DMS 273 (cell line): ENCODE measurements around the gene DPP3.
"Not testable (repeated sequence)": the region's sequence is repeated elsewhere in the genome, so short reads cannot be mapped to it uniquely, and the experiment has no call there.

Source experiments
- DNase-seq: peaks from one replicate; lab custom pipeline; 2025; ENCODE audit not compliant: unreplicated experiment; lab: John Stamatoyannopoulos, UW

The DPP3 gene

DNA sequence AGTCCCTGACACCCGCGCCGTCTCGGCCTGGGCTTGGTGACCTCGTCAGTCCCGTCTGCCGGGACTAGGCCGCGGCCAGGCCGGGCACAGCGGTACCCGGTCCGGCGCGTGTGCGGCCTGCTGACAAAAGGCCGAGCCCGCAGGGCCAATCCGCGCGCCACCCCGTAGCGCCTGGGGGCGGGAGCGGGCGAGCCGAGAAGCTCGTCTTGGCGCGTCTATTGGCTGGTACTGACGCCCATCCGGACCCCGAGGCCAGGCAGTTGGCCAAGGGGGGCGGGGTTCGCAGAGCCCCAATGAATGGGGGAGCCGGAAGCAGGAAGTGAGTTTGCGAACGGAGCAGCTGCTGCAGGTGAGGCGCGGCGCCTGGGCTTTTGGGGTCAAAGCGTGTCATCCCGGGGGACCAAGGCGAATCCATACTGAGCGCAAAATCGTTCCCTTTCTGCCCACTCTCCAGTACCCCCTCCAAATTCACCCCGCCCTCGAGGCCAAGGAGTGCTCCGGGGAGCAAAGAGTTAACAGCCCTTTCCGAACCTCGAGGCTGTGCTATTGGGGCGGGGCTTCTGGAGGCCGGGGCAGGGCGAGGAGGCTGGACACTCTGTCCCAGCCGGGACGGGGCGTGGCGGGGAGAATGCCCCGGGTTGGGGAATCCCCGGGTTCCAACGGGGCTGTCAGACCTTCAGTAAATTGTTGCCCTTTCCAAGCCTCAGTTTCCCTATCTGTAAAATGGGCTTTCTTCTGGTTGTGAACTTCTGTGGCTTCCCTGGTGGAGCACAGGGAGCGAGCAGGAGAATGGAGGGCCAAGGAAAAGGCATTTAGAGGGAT, at the start of gene DPP3:
TSS of gene DPP3 (plus strand) at position 318 of the 822 bp plus-strand sequence. CDS start 1,767 bp downstream, outside the sequence.
- DNase-seq, result peak; percentile 97

DNA sequence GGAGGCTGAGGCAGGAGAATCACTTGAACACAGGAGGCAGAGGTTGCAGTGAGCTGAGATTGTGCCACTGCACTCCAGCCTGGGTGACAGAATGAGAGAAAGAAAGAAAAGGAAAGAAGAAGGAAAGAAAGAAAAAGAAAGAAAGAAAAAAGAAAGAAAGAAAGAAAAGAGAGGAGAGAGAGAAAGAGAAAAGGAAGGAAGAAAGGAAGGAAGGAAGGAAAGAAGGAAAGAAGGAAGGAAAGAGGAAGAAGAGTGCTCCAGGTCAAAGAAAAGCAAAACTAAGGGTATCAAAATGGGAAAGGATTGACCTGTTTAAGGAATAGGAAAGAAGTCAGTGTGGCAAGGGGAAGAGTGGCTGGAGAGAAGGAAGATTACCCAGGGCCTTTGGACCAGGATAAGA, 48.9 kb upstream of the DPP3 start:
- not testable (repeated sequence) for DNase-seq

GRCh38 chr11:66431871-66432329, 48.3 kb upstream of the DPP3 start:
- DNase-seq, result not testable (repeated sequence)

GRCh38 chr11:66432597-66432996, 47.6 kb upstream of the DPP3 start:
- DNase-seq, result no peak

DNA sequence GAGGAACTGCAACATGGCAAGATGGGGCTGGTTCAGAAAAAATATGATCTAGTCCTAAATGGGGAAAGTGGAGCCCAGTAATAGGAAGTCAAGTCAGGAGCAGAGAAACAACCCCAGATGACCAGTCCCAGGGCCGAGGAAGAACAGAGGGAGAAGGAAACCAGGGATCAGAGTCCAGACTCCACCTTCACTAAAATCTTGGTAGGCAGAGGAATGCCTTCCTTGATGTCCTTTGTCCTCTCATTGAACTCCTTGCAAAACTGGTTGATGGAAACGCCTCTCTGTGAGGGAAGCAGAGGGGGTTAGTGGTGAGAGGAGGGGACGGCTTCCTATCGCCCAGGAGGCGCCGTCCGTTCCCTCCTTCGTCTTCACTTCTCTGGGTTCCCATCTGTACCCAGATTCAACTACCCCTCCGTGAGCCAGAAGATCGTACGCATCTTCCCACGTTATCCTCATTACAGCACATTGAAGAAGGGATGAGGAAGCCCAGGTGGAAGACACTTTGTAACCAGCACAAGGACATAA, 42.2 kb upstream of the DPP3 start:
- DNase-seq, result no peak

DNA sequence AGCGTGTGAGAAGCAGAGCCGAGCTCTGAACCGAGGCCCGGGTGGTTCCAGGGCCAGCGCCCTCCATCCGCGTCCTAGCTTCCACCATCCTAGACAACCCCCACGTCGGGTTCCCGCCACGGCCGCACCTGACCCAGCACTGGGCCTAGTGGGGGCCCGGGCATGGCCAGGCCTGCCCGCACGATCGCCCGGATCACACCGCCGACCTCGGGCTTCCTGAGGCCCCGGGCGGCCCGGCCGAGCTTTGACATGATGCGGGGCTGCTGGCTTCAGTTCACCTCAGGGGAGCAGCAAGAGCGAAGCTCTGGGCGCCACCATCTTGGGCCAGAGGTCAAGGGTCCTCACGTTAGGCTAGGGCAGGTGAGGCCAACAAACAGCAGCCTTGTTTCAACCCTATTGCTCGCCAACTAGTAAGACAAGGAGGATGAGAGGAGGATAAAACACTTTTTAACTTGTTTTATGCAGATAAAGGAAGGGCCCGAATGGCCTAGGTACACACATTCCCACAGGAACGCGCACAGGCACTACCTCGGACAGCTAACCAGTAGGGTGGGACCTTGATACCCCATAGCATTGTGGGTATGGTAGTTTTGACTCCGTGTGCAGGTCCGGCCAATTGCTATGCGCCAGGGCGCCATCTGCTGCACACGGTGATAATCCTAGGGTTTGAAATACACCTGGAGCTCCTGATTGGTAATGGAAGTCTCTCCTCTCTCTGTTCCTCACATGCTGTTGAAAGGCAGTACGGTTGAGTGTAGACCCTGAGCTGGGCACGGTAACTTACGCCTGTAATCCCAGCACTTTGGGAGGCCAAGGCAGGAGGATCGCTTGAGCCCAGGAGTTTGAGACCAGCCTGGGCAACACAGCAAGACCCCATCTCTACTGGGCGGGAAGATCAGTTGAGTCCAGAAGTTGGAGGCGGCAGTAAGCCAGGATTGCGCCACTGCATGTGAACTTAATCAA, 41.4 kb upstream of the DPP3 start, which contains the start of gene MRPL11:
TSS of gene MRPL11 (minus strand) at position 345 of the 963 bp plus-strand sequence. CDS start at position 251, 94 bp downstream.
- peak; percentile 95 for DNase-seq

GRCh38 chr11:66440101-66440939, 39.9 kb upstream of the DPP3 start:
- not testable (repeated sequence) for DNase-seq

DNA sequence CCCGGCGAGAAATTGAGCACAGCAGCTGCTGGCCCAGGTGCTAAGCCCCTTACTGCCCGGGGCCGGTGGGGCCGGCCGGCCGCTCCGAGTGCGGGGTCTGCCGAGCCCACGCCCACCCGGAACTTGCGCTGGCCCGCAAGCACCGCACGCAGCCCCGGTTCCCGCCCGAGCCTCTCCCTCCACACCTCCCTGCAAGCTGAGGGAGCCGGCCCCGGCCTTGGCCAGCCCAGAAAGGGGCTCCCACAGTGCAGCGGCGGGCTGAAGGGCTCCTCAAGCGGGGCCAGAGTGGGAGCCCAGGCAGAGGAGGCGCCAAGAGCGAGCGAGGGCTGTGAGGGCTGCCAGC, 39.3 kb upstream of the DPP3 start:
- not testable (repeated sequence) for DNase-seq

DNA sequence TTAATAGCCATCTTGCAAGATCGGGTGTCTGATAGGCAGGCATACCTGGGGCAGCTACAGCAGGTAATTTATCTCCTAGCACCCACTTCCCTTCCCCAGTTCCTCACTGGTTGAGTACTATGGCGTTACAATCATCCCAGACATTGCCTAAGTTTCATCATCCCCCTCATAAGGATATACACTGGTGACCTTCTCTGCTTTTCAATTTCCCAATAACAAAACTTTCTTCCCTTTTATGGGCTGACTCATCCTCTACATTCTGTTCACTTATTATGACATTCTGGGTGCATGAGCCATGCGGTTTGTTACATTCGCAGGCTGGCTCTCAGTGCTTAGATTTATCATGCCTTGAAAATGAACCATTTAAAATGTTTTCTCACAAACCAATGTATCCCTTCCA, 36.6 kb upstream of the DPP3 start:
- DNase-seq, result no peak

- no peak for DNase-seq
These were observed 33.2 kb upstream of the DPP3 start for GRCh38 chr11:66447012-66447411.

GRCh38 chr11:66448523-66448922, 31.7 kb upstream of the DPP3 start:
- no peak for DNase-seq

- no peak for DNase-seq
These were observed 29.7 kb upstream of the DPP3 start for GRCh38 chr11:66450560-66450959.

DNA sequence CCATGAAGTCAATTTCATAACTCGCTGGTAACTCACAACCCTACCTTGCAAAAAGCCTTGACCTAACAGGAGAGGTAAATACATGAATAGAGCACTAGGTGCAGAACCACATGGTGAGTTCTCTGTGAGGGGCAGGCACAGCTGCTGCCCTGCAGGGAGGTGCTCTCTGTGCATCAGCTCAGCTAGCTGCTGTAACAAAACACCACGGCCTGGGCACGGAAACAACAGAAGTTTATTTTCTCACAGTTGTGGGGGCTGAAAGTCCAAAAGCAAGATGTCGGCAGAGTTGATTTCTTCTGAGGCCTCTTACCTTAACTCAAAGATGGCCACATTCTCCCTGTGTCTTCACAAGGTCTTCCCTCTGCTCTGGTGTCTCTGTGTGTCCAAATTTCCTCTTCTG, 28.6 kb upstream of the DPP3 start:
- DNase-seq, result no peak

- DNase-seq, result no peak
These were observed 26.0 kb upstream of the DPP3 start for GRCh38 chr11:66454247-66454646.

GRCh38 chr11:66454828-66455227, 25.4 kb upstream of the DPP3 start:
- no peak for DNase-seq

DNA sequence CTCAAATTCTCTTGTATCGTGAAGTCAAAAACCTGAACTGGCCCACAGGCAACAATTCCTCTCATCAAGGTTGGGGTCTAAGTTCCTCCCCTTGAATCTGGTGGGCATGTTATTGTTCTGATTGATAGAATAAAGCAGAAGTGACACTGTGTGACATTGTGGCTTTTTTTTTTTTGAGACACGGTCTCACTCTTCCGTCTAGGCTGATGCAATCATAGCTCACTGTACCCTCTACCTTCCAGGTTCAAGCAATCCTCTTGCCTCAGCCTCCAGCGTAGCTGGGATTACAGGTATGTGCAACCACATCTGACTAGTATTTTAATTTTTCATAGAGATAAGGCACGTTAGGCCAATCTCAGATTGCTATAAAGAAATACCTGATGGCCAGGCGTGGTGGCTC, 22.4 kb upstream of the DPP3 start:
- no peak for DNase-seq

DNA sequence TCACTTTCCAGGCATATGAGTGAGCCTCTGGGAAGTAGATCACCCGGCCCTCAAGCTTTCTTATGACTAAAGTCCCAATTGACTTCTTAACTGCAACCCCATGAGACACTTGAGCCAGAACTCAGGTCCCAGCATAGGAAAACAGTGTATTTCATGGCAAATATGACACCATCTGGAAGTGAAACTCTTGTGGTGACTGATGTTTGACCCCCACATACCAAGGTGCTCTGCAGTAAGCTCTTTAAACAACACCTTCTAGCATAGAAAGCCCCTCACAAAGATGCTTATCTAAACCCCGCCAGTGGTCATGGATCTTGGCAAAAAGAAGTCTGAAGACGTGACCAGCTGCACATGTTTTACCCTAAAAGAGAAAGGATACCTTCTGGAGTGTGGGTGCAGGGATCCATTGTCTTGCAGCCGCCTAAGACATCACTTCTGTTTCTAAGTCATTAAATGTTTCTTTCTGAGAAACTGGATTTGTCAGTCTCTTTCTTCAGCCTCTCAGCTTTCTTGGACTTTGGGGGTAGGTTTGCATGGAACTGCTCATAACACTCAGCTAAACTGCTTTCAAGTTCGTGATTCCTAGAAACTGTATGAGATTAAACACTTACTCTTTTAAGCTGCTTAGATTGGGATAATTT, 21.0 kb upstream of the DPP3 start:
- no peak for DNase-seq

- DNase-seq, result no peak
These were observed 18.2 kb upstream of the DPP3 start for GRCh38 chr11:66462010-66462409.

DNA sequence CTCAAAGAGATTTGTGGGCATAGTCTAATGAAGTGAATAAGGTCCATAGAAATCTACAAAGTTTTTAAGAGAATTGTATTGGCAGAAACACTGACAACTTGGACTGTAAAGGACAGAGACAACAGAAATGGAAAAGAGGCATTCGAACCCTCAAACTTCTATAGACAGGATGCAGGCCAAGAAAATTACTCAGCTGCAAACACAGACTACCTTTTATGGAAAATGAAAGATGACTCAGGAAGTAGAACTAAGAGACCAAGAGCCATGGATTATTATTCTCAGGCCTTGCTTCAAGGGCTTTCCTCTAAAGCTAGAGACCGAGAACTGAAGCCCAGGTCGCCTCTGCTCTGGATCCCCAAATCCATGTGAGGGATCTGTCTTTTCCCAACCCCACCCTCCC, 17.3 kb upstream of the DPP3 start:
- DNase-seq, result no peak

- not testable (repeated sequence) for DNase-seq
These were observed 16.1 kb upstream of the DPP3 start for GRCh38 chr11:66464116-66464515.
